Thyroid gland (tissue), 4 donors: ENCODE results near the gene KRT36. TPM values are rescaled to one million over a fixed set of nuclear protein-coding genes. Genes with fewer than 3 reads are reported as not detected.

ENCODE experiments used
- DNase-seq, 2 donors: peaks; one replicate each; pipeline ENCODE4 v3.0.0-alpha.2; 2019
- H3K27ac ChIP-seq, 3 donors: fragments of 200-600 bp; sonication (generic); 1 replicate in 2 of 3; 2 replicates in 1 of 3; pipeline ENCODE4 v1.5.1; 2016 to 2019; ENCODE audit warnings: mild to moderate bottlenecking in 1 of 3, moderate library complexity in 1 of 3
- H3K27me3 ChIP-seq: fragments of 200-600 bp; sonication (generic); one replicate; pipeline ENCODE4 v1.5.1; 2019
- H3K36me3 ChIP-seq, 2 donors: fragments of 200-600 bp; sonication (generic); one replicate each; pipeline ENCODE4 v1.5.1; 2016 to 2019
- H3K4me1 ChIP-seq, 2 donors: fragments of 200-600 bp; sonication (generic); one replicate each; pipeline ENCODE4 v1.5.1; 2017 to 2019
- H3K4me3 ChIP-seq, 3 donors: fragments of 200-600 bp; sonication (generic); replicated peaks in 1 of 3; 1 replicate in 2 of 3; 2 replicates in 1 of 3; pipeline ENCODE4 v1.5.1; 2016; ENCODE audit warnings: mild to moderate bottlenecking in 1 of 3
- H3K9me3 ChIP-seq: fragments of 200-600 bp; sonication (generic); one replicate; pipeline ENCODE4 v1.5.1; 2017
- POLR2A ChIP-seq, 2 donors: fragments of 450-650 bp; IDR thresholded peaks; one replicate each; pipeline ENCODE4 v1.6.1; 2017; ENCODE audit warnings: antibody characterized with exemption in 2 of 2, mild to moderate bottlenecking in 2 of 2, moderate library complexity in 1 of 2
- WGBS, 2 donors: methylation state at CpG; one replicate each; pipeline ENCODE4 v1.1.5; 2017; 5-methylcytosine and 5-hydroxymethylcytosine counted together
- intact Hi-C: fragments of 100-400 bp; cut with DNase I; formaldehyde crosslinking; loops from one replicate; pipeline ENCODE4 v1.15.1; 2023
- total RNA-seq, 4 donors: library from RNA; depleted of rRNA; stranded (reverse); fragments of >200 nt; gene quantifications; one replicate each; pipeline ENCODE4 v1.2.3, GENCODE V29; 2016
- TF ChIP-seq, protein P1 (sequence below), 6 experiments: fragments of 200-600 bp in 3 of 6; fragments of 450-650 bp in 3 of 6; sonication (generic) in 3 of 6; IDR thresholded peaks; one replicate each; pipeline ENCODE4 v1.5.1; 2016 to 2019; ENCODE audit warnings: antibody characterized with exemption in 6 of 6, mild to moderate bottlenecking in 2 of 6, inconsistent platforms in 1 of 6, moderate library complexity in 1 of 6

Gene KRT36
- total RNA-seq, 4 donors from 2014 or later, result not detected

- Histone ChIP-seq H3K27ac (no peak overlapping the region), H3K9me3 (no peaks in the 10 kb centered on the region), H3K4me1 (peaks cover 0 to 4% of the 10 kb centered on the region in 2 donors), H3K36me3 (no peaks in the 10 kb centered on the region), H3K27me3 (no peaks in the 10 kb centered on the region), H3K4me3 (no peak overlapping the region)
- intact Hi-C loops, result no loop called here
- TF ChIP-seq POLR2A (IDR thresholded peaks at IDR 0.05), result no peak
- TF ChIP-seq, protein P1, sequence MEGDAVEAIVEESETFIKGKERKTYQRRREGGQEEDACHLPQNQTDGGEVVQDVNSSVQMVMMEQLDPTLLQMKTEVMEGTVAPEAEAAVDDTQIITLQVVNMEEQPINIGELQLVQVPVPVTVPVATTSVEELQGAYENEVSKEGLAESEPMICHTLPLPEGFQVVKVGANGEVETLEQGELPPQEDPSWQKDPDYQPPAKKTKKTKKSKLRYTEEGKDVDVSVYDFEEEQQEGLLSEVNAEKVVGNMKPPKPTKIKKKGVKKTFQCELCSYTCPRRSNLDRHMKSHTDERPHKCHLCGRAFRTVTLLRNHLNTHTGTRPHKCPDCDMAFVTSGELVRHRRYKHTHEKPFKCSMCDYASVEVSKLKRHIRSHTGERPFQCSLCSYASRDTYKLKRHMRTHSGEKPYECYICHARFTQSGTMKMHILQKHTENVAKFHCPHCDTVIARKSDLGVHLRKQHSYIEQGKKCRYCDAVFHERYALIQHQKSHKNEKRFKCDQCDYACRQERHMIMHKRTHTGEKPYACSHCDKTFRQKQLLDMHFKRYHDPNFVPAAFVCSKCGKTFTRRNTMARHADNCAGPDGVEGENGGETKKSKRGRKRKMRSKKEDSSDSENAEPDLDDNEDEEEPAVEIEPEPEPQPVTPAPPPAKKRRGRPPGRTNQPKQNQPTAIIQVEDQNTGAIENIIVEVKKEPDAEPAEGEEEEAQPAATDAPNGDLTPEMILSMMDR (IDR thresholded peaks at IDR 0.05), result no peak
- 70% methylated on average over 15 of the region's 15 CpGs for WGBS, 2 donors
- no peak for DNase-seq
These were observed 10.6 kb upstream of the KRT36 start for GRCh38 chr17:41500131-41500911.

- Histone ChIP-seq H3K4me1 (peaks cover 0 to 4% of the 10 kb centered on the region in 2 donors), H3K4me3 (no peak overlapping the region), H3K36me3 (no peaks in the 10 kb centered on the region), H3K27me3 (no peaks in the 10 kb centered on the region), H3K9me3 (no peaks in the 10 kb centered on the region), H3K27ac (no peak overlapping the region)
- TF ChIP-seq, protein P1 (IDR thresholded peaks at IDR 0.05), result no peak
- TF ChIP-seq POLR2A (IDR thresholded peaks at IDR 0.05), result no peak
- DNase-seq, result no peak
- 90 to 94% methylated on average over 5 of the region's 5 CpGs for WGBS, 2 donors
- intact Hi-C loops, result no loop called here
These were observed 10.0 kb upstream of the KRT36 start for GRCh38 chr17:41499714-41500113.

- Histone ChIP-seq H3K4me3 (no peak overlapping the region), H3K27ac (no peak overlapping the region), H3K27me3 (no peaks in the 10 kb centered on the region), H3K9me3 (no peaks in the 10 kb centered on the region), H3K36me3 (no peaks in the 10 kb centered on the region), H3K4me1 (peaks cover 0 to 2% of the 10 kb centered on the region in 2 donors)
- no peak for DNase-seq
- intact Hi-C loops, result no loop called here
- TF ChIP-seq POLR2A (IDR thresholded peaks at IDR 0.05), result no peak
- TF ChIP-seq, protein P1 (IDR thresholded peaks at IDR 0.05), result no peak
- WGBS, 2 donors, result 62 to 77% methylated on average over 6 of the region's 6 CpGs
These were observed 8.6 kb upstream of the KRT36 start for GRCh38 chr17:41498276-41498675.

DNA sequence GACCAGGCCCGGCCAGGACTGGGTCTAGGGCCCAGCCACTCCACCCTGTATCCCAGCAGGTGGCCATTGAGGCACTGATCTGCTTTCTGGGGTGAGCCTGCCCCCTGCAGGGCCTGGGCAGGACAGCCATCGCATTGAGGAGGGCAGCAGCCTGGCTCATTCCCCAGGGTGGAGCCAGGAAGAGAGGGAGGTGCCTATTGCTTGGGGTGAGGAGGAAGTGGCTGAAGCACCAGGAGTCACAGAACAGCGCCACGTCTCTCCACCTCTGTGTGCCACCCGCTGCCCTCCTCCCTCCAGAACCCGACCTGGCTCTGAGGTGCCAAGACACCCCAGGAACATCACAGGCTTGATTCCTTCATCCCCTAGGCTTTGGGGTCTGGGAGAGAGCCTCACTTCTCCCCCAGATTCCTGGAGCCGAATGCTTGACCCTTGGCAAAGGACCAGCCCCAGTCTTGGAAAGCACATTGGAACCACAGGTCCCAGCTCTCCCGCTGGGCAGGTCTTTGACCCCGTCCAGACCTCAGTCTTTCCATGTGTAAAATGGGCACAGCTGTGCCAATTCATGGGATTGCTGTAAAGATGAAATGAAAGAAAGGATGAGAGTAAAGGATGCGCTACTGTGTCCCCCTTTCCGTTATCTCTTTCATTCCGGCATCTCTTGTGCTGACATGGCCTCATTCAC, 7.2 kb upstream of the KRT36 start:
- Histone ChIP-seq H3K27ac (no peak overlapping the region), H3K9me3 (no peaks in the 10 kb centered on the region)

More for the DNA sequence above, 7.2 kb upstream of the KRT36 start:
- DNase-seq, result peak; percentile 81 to 85
- no peaks in the 10 kb centered on the region for H3K36me3 ChIP-seq
- TF ChIP-seq, protein P1 (IDR thresholded peaks at IDR 0.05), result peak in 5 of 6 experiments; percentile 31 to 79 (median 74)
- peak in 1 of 2 donors; percentile 26 for TF ChIP-seq POLR2A (IDR thresholded peaks at IDR 0.05)
- H3K4me3 ChIP-seq, result no peak overlapping the region
- H3K4me1 ChIP-seq, result peaks cover 0 to 4% of the 10 kb centered on the region in 2 donors
- intact Hi-C loops, result no loop called here
- WGBS, 2 donors, result 48 to 58% methylated on average over 10 to 12 of the region's 12 CpGs
- no peaks in the 10 kb centered on the region for H3K27me3 ChIP-seq
